ENCODE measurements around the gene KCNN1. TPM values are rescaled to one million over a fixed set of nuclear protein-coding genes. Genes with fewer than 3 reads are reported as not detected.

Gene KCNN1
- total RNA-seq, 1 donor from 2014 or later, result 1.5 TPM

DNA sequence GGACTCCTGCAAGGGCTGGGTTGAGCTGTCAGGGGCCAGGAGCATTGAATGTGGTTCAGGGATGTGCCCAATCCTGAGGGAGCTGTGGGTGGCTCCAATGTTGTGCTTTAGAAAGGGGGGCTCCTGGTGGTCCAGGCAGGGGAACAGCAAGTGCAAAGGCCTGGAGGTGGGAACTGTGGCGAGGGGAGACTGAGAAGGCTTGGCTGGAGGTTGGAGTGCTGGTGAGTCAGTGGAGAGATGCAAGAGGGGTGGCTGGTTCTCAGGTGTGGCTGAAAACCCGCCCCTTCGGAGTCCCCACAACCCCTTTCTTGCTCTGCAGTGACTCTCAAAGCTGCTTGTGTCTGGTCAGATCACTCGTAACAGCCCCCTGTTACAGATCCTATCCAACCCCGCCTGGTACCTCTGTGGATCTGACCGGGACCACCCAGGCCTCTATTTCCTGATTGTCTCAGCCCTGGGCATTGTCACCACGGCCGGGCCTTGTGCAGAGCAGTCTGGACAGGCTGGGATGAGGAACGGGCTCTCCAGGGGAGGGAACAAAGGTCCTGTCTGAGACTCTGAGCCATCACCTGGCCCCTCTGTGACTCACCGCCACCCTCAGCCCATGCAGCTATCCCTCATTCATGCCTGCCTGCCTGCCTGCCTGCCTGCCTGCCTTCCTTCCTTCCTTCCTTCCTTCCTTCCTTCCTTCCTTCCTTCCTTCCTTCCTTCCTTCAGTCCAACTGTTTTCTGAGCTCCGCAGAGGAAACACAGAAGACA lies 1.4 kb upstream of the KCNN1 start:
- FAIRE-seq, result no peak

DNA sequence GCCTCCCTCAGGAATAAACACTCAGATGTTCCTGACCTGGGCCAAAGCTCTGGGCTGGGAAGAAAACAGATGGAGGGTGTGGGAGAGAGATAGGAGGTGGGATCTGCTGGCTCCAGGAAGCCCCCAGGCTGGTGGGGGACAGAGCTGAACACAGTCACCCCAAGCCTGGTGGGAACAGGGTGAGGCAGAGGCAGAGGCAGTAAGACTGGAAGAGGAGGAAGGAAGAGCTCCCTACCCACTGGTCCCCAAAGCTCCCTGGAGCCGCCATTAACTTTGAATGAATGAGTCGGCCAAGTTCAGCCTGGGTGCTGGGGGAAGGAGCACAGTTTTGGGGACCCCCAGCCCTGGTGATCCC lies 801 bp upstream of the KCNN1 start:
- H3K9me3 ChIP-seq (ENCODE audit: insufficient read depth, low read depth, low read length), result no peaks in the 10 kb centered on the region
- no peaks in the 10 kb centered on the region for H3K79me2 ChIP-seq (ENCODE audit: insufficient read depth, low read length)
- FAIRE-seq (no peak), DNase-seq (ENCODE audit: low read depth) (no peak)
- H3K36me3 Mint-ChIP-seq (ENCODE audit: low read depth, unreplicated experiment), result no peaks in the 10 kb centered on the region
- no peaks in the 10 kb centered on the region for H3K36me3 ChIP-seq (ENCODE audit: insufficient read depth, low read length)
- no peak for TF ChIP-seq EZH2 (IDR thresholded peaks at IDR 0.05; ENCODE audit: insufficient read depth, low read length)
- TF ChIP-seq, protein P1, sequence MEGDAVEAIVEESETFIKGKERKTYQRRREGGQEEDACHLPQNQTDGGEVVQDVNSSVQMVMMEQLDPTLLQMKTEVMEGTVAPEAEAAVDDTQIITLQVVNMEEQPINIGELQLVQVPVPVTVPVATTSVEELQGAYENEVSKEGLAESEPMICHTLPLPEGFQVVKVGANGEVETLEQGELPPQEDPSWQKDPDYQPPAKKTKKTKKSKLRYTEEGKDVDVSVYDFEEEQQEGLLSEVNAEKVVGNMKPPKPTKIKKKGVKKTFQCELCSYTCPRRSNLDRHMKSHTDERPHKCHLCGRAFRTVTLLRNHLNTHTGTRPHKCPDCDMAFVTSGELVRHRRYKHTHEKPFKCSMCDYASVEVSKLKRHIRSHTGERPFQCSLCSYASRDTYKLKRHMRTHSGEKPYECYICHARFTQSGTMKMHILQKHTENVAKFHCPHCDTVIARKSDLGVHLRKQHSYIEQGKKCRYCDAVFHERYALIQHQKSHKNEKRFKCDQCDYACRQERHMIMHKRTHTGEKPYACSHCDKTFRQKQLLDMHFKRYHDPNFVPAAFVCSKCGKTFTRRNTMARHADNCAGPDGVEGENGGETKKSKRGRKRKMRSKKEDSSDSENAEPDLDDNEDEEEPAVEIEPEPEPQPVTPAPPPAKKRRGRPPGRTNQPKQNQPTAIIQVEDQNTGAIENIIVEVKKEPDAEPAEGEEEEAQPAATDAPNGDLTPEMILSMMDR (IDR thresholded peaks at IDR 0.05; ENCODE audit: insufficient read depth, low read depth, low read length), result no peak
- H2AFZ ChIP-seq (ENCODE audit: low read depth, low read length), result no peak overlapping the region
- peak overlapping the region; percentile 72 for H3K4me3 Mint-ChIP-seq (ENCODE audit: unreplicated experiment)
- H3K4me3 ChIP-seq (ENCODE audit: insufficient read depth, low read depth, low read length), result no peak overlapping the region
- H4K20me1 ChIP-seq (ENCODE audit: insufficient read depth, low read length), result peaks cover 3% of the 10 kb centered on the region
- peaks cover 41% of the 10 kb centered on the region for H3K27me3 Mint-ChIP-seq (ENCODE audit: low read depth, unreplicated experiment)
- H3K9ac ChIP-seq (ENCODE audit: low read length), result no peak overlapping the region
- no peak overlapping the region for H3K27ac ChIP-seq (ENCODE audit: low read depth, low read length)
- peaks cover 25% of the 10 kb centered on the region for H3K27me3 ChIP-seq (ENCODE audit: insufficient read depth, low read length)
- H3K4me2 ChIP-seq (ENCODE audit: low read length), result no peak overlapping the region
- no peak overlapping the region for H3K27ac Mint-ChIP-seq (ENCODE audit: unreplicated experiment)
- no peaks in the 10 kb centered on the region for H3K4me1 ChIP-seq (ENCODE audit: insufficient read depth, low read length)
- no peaks in the 10 kb centered on the region for H3K4me1 Mint-ChIP-seq (ENCODE audit: low read depth, unreplicated experiment)
- H3K9me3 Mint-ChIP-seq (ENCODE audit: unreplicated experiment), result no peaks in the 10 kb centered on the region

More for the DNA sequence above, 1.4 kb upstream of the KCNN1 start:
- Histone ChIP-seq H2AFZ (ENCODE audit: low read depth, low read length) (no peak overlapping the region), H3K27me3 (ENCODE audit: insufficient read depth, low read length) (peaks cover 25% of the 10 kb centered on the region), H3K4me1 (ENCODE audit: insufficient read depth, low read length) (no peaks in the 10 kb centered on the region), H3K4me3 (ENCODE audit: insufficient read depth, low read depth, low read length) (no peak overlapping the region), H3K4me2 (ENCODE audit: low read length) (no peak overlapping the region), H3K9me3 (ENCODE audit: insufficient read depth, low read depth, low read length) (no peaks in the 10 kb centered on the region), H3K9ac (ENCODE audit: low read length) (no peak overlapping the region), H4K20me1 (ENCODE audit: insufficient read depth, low read length) (peaks cover 3% of the 10 kb centered on the region), H3K27ac (ENCODE audit: low read depth, low read length) (no peak overlapping the region), H3K36me3 (ENCODE audit: insufficient read depth, low read length) (no peaks in the 10 kb centered on the region), H3K79me2 (ENCODE audit: insufficient read depth, low read length) (no peaks in the 10 kb centered on the region)
- no peak for DNase-seq (ENCODE audit: low read depth)
- Mint-ChIP-seq H3K27ac (ENCODE audit: unreplicated experiment) (no peak overlapping the region), H3K9me3 (ENCODE audit: unreplicated experiment) (no peaks in the 10 kb centered on the region), H3K4me1 (ENCODE audit: low read depth, unreplicated experiment) (no peaks in the 10 kb centered on the region), H3K36me3 (ENCODE audit: low read depth, unreplicated experiment) (no peaks in the 10 kb centered on the region), H3K27me3 (ENCODE audit: low read depth, unreplicated experiment) (peaks cover 43% of the 10 kb centered on the region), H3K4me3 (ENCODE audit: unreplicated experiment) (peak overlapping the region; percentile 45)
- TF ChIP-seq, protein P1 (IDR thresholded peaks at IDR 0.05; ENCODE audit: insufficient read depth, low read depth, low read length), result no peak
- TF ChIP-seq EZH2 (IDR thresholded peaks at IDR 0.05; ENCODE audit: insufficient read depth, low read length), result no peak
